KOPT-K1 (cell line): ENCODE data around the gene CCDC88C.

Source experiments
- H3K27ac ChIP-seq: fragments of 200-600 bp; sonication (generic); 2 replicates; pipeline ENCODE4 v1.5.1; 2016; ENCODE audit warnings: antibody characterized with exemption, mild to moderate bottlenecking, low read depth, low read length; ENCODE audit not compliant: poor library complexity, severe bottlenecking
- H3K36me3 ChIP-seq: fragments of 200-600 bp; sonication (generic); 2 replicates; pipeline ENCODE4 v1.5.1; 2017; ENCODE audit warnings: antibody characterized with exemption, mild to moderate bottlenecking, low read length, moderate library complexity; ENCODE audit not compliant: insufficient read depth
- H3K9me3 ChIP-seq: fragments of 200-600 bp; sonication (generic); 2 replicates; pipeline ENCODE4 v1.5.1; 2017; ENCODE audit warnings: antibody characterized with exemption, low read length, mild to moderate bottlenecking; ENCODE audit not compliant: insufficient read depth, poor library complexity, severe bottlenecking

The CCDC88C gene

DNA sequence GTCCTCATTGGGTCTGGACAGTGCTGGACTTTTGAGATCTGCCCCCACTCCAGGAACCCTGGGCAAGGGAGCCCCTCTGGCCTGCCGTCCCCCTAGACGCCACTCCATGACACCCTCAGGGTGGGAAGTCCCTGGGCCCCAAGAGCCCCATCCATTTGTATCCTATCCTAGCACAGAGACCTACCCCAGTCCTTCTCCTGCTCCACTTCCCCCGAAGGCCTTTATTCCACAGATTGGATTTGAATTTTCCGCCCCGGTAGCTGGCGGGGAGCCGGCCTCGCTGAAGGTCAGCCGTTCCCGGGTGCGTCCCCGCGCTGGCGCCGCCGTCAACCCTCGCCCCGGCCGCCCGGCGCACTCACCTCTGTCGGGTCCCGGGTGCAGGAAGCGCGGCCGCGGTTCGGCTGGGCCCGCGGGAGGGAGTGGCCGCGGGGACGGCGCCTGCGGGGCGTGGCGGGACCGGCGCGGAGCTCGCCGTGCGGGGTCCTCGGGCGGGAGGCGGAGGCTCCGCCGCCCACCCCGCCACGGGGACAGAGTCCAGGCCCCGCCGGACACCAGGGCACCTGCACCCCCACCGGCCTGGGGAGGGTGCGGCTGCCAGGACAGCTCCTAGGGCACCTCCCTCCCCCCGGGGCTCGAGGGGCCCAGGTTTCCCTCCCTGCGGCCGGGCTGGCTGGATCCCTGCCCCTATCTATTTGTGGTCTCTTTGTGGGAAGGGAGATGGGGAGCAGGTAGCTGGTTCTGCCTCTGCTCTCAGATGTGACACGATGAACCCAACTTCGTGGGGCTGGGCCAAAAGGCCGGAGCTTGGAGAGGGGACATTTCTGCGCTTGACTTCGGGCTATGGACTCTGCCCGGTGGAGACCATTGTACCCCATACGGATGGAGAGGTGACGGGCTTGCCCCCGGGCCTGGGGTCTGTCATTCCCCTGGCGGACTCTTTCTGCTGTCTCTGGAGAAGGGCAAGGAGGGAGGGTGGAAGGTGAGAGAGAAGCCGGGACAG lies 153.2 kb downstream of the CCDC88C start:
- no peak overlapping the region for H3K27ac ChIP-seq
- no peaks in the 10 kb centered on the region for H3K9me3 ChIP-seq

DNA sequence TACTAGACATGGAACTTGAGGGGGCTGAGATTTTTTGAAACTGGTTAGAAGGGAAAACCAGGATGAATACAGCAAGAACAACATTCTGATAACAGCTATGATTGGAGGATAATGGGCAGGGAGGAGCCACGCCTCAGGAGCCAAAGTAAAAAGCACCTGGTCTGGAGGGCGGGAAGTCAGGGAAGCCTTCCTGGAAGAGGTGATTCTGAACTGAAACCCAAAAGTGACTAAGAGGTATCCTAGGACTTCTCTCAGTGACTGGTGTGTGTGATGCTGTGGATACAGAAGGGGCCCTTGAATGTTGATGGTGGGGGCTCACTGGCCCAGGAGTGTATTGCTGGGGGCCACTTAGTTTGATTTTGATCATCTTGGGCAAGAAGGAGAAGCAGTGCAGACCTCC lies 154.3 kb downstream of the CCDC88C start:
- H3K9me3 ChIP-seq = no peaks in the 10 kb centered on the region
- H3K27ac ChIP-seq = no peak overlapping the region
- H3K36me3 ChIP-seq = 0 out of 2 replicates have a peak, but pooled peaks cover 6% of the 10 kb centered on the region

More for the DNA sequence above, 153.2 kb downstream of the CCDC88C start:
- H3K36me3 ChIP-seq = peaks cover 13% of the 10 kb centered on the region; the same call in 1 of the 2 replicates

DNA sequence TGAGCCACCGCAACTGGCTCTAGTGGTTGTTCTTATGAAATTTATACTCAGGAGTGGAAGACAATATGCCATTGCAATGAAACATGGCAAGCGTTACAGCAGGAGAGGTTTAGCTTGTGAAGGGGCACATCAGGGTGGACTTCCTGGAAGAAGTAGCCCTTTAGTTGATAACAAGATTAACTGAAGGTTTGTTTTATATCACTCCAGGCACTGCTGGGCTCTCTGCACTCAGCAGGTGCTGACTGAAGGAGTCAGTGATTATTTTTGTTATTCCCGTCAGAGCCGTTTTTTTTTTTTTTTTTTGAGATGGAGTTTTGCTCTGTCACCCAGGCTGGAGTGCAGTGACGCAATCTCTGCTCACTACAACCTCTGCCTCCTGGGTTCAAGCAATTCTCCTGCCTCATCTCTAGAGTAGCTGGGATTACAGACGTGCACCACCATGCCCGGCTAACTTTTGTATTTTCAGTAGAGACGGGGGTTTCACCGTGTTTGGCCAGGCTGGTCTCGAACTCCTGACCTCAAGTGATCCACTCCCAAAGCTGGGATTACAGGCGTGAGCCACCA lies 155.6 kb downstream of the CCDC88C start:
- Histone ChIP-seq H3K27ac (peak overlapping the region; percentile 65), H3K9me3 (no peaks in the 10 kb centered on the region), H3K36me3 (no peaks in the 10 kb centered on the region)

DNA sequence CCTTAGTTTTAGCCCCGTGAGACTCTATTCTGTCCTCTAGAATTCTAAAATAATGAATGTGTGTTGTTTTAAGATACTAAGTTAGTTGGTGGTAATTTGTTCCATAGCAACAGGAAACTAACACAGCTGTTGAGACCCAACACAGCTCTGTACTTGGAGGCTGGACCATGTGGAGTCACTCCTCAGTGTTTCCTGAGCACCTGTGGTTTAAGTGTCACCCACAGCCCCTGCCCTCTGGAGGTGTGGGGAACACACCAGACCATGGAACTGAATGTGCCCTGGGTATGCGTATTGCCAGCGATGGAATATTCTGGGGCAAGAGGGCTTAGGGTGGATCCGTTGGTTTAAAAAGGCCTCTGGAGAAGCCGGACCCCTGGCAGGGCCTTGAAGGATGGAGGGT lies 156.5 kb downstream of the CCDC88C start:
- no peaks in the 10 kb centered on the region for H3K9me3 ChIP-seq
- peak overlapping the region; percentile 65 for H3K27ac ChIP-seq
- H3K36me3 ChIP-seq = no peaks in the 10 kb centered on the region

DNA sequence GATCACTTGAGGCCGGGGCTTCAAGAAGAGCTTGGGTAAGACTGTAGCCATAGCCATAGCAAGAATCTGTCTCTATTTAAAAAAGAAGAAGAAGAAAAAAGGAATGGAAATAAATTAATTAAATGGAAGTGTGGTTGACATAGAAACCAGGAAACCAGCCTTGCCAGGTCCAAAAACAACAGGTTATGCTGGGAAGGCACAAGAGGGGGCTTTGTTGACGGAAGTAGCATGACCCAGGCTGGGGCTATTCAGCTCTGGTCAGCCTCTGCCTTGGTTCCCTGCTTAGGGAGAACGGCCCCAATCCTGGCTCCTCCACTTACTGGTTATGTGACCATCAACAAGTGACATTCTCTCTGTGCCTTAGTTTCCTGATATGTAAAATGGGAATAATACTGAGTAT lies 158.7 kb downstream of the CCDC88C start:
- Histone ChIP-seq H3K9me3 (no peaks in the 10 kb centered on the region), H3K36me3 (no peaks in the 10 kb centered on the region), H3K27ac (peak overlapping the region; percentile 87)

DNA sequence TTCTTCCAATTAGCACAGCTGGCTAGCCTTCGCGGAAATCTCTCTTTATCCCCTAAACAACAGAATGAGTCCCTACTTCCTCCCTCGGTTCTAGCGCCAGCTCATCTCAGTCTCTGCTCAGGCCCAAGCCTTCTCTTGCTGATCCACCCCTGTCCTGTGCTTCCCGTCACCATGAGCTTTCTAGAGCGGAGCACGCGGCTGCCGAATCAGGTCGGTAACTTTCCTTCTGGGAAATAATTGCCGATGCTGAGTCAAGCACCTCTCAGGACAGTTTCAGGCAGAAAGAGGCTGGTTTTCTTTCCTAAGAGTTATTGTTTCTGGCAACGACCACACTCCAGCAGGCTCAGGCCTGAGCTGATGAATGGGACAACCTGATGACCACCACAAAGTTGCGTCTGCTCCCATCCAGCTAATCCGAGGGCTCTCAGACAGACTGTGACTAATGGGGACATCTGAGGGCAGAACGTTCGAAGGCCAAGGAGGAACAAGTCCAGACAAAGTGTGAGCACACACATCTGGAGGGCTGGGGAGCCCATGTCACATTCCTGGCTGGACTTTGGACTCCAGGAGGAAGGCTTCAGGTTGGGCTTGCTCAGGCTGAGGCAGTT lies 159.5 kb downstream of the CCDC88C start:
- no peaks in the 10 kb centered on the region for H3K9me3 ChIP-seq
- H3K36me3 ChIP-seq = no peaks in the 10 kb centered on the region
- peak overlapping the region; percentile 87 for H3K27ac ChIP-seq

DNA sequence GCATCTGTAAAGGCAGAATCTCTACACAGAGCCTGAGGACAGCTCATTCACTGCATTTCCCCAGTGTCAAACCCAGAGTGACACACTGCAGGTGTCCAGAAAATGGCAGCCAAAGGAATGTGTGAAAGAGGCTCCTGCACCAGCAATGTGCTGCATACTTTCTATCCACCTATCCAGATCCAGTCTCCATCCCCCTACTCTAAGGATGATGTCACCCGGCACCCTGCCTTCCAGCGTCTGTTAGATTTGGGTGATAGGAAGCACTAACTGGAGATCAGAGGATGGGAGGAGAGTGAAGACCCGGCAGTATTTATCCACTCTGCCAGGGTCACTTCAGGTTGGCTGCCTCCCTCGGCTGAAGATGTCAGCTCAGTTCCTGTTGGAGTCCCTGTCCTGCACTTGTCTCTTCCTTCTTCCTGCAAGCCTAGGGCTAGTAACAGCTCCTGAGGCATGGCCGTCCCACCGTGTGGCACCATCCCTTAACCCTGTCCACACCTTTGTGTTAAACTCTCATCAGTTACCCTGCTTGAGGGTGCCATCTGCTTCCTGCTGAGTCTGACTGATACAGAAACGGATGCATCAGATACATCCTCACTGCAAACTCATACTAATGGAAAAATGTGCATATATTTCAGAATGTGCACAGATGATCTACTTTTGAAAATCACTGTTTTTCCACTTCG lies 160.2 kb downstream of the CCDC88C start:
- H3K27ac ChIP-seq = peak overlapping the region; percentile 87
- H3K9me3 ChIP-seq = no peaks in the 10 kb centered on the region
- no peaks in the 10 kb centered on the region for H3K36me3 ChIP-seq

DNA sequence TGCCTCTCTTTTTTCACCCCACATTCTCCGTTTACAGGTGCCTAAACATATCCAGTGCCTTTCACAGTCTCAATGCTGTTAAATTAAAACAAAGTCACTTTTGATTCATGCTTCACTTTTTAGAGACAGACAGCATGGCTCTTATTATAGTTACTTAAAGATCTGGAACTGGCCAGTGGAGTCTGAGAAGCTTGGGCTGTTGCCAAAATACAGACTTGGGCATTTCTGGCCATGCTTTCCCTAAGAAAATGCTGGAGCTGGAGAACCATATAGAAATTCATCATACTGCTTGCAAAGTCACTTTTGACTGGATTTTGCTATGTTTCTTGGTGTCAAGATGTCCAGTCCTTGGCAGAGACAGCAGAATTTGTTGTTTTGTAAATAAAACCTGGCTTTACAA lies 161.0 kb downstream of the CCDC88C start:
- peak overlapping the region; percentile 87 for H3K27ac ChIP-seq
- no peaks in the 10 kb centered on the region for H3K36me3 ChIP-seq
- no peaks in the 10 kb centered on the region for H3K9me3 ChIP-seq

DNA sequence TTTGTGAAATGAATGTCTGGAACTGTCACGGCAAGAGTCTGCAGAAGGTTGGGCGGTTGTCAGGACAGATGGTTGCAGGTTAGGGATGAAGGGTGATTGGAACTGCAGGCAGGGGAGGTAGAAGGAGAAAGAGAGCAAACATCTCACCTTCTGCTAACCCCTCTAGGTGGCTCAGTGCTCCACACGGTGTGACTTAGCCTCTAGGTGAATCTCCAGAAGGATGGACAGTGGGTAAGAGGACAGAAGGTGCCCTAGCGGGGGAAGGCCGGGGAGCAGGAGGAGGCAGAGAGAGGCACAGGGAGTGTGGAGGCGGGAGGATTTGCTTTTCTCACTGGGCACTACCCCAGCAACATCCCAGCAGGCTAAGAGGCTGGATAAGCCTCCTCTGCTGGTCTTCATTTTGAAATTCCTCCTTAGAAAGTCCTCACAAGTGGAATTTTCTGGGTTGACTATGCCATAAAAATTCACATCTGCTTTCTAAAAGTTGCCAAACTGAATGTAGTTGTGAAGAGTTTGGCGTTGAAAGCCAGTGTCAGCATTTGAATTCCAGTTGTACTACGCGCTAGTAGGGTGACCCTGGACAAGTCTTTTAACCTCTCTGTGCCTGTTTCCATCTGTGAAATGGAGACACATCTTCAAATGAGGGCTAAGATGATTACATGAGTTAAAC lies 162.5 kb downstream of the CCDC88C start:
- no peaks in the 10 kb centered on the region for H3K9me3 ChIP-seq
- no peaks in the 10 kb centered on the region for H3K36me3 ChIP-seq
- peak overlapping the region; percentile 87 for H3K27ac ChIP-seq

DNA sequence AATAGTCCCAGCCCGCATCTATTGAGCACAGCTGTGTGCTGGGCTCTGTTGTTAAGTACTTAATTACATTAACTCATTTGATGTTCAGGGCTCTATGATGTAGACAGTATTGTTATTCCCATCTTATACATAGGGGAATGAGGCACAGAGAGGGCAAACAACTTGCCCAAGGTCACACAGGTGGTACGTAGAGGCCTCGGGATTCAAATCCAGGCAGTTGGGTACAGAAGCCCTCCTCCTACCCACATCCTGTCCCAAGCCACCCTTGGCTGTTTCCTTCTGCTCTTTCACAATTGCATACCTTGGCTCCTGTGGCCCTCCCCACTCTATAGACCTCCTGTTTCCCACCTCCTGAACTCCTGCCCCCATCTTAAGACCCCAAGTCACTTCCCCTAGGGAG lies 163.2 kb downstream of the CCDC88C start:
- peak overlapping the region; percentile 87 for H3K27ac ChIP-seq
- no peaks in the 10 kb centered on the region for H3K36me3 ChIP-seq
- H3K9me3 ChIP-seq = no peaks in the 10 kb centered on the region

DNA sequence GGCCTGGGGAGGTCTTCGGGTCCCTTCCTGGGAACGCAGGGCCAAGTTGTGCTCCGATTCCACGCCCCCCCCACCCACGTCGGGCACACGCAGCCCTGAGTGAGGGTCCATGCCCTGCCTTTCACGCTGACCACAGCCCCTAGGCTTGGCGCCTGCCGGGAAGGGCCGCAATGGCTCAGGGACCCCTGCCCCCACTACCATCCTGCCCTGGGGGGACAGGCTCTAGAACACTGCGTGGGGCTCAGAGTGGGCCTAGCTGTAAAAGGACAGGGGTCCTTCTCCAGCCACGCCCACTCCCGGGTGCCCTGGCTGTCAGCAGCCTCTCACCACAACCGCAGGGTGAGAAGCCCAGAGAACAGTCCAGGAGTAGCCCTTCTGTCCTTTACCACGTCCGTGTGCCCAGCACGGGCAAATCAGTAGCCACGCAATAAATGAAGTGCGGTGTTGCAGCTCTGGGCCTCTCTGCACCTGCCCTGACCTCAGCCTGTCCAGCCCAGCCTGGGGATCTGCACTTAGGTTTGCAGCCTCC lies 163.8 kb downstream of the CCDC88C start:
- Histone ChIP-seq H3K27ac (peak overlapping the region; percentile 87), H3K36me3 (no peaks in the 10 kb centered on the region), H3K9me3 (no peaks in the 10 kb centered on the region)

DNA sequence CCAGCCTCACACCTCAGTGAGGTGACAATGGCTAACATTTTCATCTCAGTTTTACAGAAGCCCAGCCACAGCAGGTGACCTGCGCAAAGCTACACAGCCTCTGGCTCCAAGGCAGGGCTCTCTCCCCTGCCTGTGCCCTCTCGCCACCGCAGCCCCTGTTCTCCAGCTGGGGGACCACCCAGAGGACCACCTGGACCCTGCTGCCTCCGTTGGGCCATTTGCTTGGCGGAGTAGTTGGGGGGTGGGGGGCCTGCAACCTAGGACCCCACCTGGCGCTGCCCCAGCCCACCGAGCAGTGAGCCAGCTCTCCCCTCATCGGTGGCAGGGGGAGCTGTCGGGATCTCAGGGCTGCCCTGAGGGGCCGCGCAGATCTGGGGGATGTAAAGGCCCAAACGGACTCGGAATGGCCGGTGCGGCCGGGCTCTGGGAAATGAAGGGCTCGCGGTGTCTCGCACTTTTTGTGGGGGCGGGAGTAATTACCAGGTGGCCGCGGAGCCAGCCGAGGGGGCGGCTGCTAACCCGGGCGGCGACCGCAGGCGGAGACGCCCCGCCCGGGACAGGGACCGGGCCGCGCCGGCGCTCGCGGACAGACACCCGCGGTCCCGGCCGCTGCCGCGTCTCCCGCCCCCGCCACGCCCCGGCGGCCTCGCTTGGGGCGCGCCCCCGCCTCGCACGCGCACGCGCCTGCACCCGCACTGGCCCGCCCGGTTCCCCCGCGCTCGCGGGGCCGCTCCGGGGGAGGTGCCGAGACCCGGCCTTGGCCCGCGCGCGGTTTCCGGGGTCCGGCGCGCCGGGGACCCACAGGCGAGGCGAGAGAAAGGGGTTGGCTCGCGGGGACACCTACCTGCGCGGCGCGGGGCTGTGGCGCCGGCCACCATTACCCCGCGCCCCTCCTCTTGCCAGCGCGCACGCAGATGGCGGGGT lies 164.5 kb downstream of the CCDC88C start:
- Histone ChIP-seq H3K27ac (peak overlapping the region; percentile 87), H3K36me3 (no peaks in the 10 kb centered on the region), H3K9me3 (no peaks in the 10 kb centered on the region)

DNA sequence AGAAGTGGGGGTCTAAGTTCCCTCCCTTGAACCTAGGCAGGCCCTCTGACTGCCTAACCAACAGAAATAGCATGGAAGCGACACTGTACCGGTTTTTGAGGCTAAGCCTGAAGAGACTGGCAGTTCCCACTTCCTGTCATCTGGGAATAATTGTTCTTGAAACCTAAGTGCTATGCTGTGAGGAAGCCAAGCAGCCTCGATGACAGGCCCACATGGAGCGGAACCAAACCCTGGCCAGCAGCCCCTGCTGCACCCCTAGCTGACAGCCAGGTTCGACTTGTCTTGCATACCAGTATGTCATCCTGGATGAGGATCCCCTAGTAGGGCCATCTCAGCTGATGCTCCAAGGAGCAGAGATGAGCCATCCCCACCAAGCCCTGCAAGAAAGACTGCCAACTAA lies 166.7 kb downstream of the CCDC88C start:
- H3K9me3 ChIP-seq = no peaks in the 10 kb centered on the region
- H3K27ac ChIP-seq = peak overlapping the region; percentile 87
- no peaks in the 10 kb centered on the region for H3K36me3 ChIP-seq
